SK-N-SH (cell line): Measurements from ENCODE around the gene HGS. TPM values are rescaled to one million over a fixed set of nuclear protein-coding genes. Genes with fewer than 3 reads are reported as not detected.

ENCODE experiments used
- CTCF ChIA-PET: fragments of 300-600, 350-600 bp; formaldehyde crosslinking; extraction: SDS; loops from one replicate; lab custom pipeline; 2021; lab: Yijun Ruan, JAX
- POLR2A ChIA-PET: fragments of 350-600 bp; sonication (Branson Sonifier 250); formaldehyde crosslinking; extraction: SDS; loops from one replicate; lab custom pipeline; 2020; ENCODE audit warnings: antibody characterized with exemption, inconsistent platforms; lab: Yijun Ruan, JAX
- DNase-seq: peaks from one replicate; pipeline ENCODE4 v3.0.0; 2012
- H2AFZ ChIP-seq: fragments of 200-600 bp; sonication (generic); 2 replicates; pipeline ENCODE4 v1.8.1; 2016; ENCODE audit warnings: antibody characterized with exemption, mild to moderate bottlenecking, low read depth
- H3F3A ChIP-seq: fragments of 200-600 bp; sonication (generic); replicated peaks from 2 replicates; pipeline ENCODE3; 2016; ENCODE audit warnings: antibody characterized with exemption, mild to moderate bottlenecking; ENCODE audit not compliant: insufficient read depth
- H3K27ac ChIP-seq, 2 experiments: fragments of 200-500 bp in 1 of 2; fragments of 200-600 bp in 1 of 2; sonication (Bioruptor generic) in 1 of 2; sonication (generic), shearing (Covaris generic) in 1 of 2; 2 replicates each; pipeline versions ENCODE4 v1.5.1 to v1.6.1; 2014 to 2016; ENCODE audit warnings: low read depth in 2 of 2, inconsistent platforms in 1 of 2, low read length in 1 of 2, mild to moderate bottlenecking in 1 of 2, mixed read lengths in 1 of 2
- H3K27me3 ChIP-seq: fragments of 200-600 bp; sonication (generic), shearing (Covaris generic); 2 replicates; pipeline ENCODE4 v1.6.1; 2016; ENCODE audit warnings: mixed run types; ENCODE audit not compliant: insufficient read depth
- H3K36me3 ChIP-seq, 2 experiments: fragments of 200-500 bp in 1 of 2; fragments of 200-600 bp in 1 of 2; sonication (Bioruptor generic) in 1 of 2; sonication (generic) in 1 of 2; replicated peaks in 1 of 2; 2 replicates each; pipeline versions ENCODE3 to v1.5.1; 2014 to 2016; ENCODE audit warnings: low read length in 1 of 2, mild to moderate bottlenecking in 1 of 2; ENCODE audit not compliant: insufficient read depth in 2 of 2, control insufficient read depth in 1 of 2
- H3K4me1 ChIP-seq, 2 experiments: fragments of 200-500 bp in 1 of 2; fragments of 200-600 bp in 1 of 2; sonication (Bioruptor generic) in 1 of 2; sonication (generic), shearing (Covaris generic) in 1 of 2; 2 replicates each; pipeline versions ENCODE4 v1.5.1 to v1.6.1; 2014 to 2016; ENCODE audit warnings: low read depth in 1 of 2, low read length in 1 of 2, mixed run types in 1 of 2; ENCODE audit not compliant: insufficient read depth in 2 of 2, control insufficient read depth in 1 of 2
- H3K4me2 ChIP-seq: fragments of 200-600 bp; sonication (generic), shearing (Covaris generic); 2 replicates; pipeline ENCODE4 v1.6.1; 2017; ENCODE audit warnings: mixed run types
- H3K4me3 ChIP-seq, 2 experiments: fragments of 200-500 bp in 1 of 2; fragments of 200-600 bp in 1 of 2; sonication (Bioruptor generic) in 1 of 2; sonication (generic), shearing (Covaris generic) in 1 of 2; 2 replicates each; pipeline versions ENCODE4 v1.5.1 to v1.8.1; 2014 to 2016; ENCODE audit warnings: low read depth in 2 of 2, inconsistent platforms in 1 of 2, low read length in 1 of 2, mild to moderate bottlenecking in 1 of 2, mixed read lengths in 1 of 2, moderate library complexity in 1 of 2
- H3K79me2 ChIP-seq: fragments of 200-600 bp; sonication (generic); 2 replicates; pipeline ENCODE4 v1.8.1; 2017; ENCODE audit warnings: mild to moderate bottlenecking; ENCODE audit not compliant: insufficient read depth
- H3K9ac ChIP-seq: fragments of 200-600 bp; sonication (generic); 2 replicates; pipeline ENCODE4 v1.6.1; 2017; ENCODE audit warnings: mixed run types
- H3K9me2 ChIP-seq: fragments of 200-600 bp; sonication (generic); 2 replicates; pipeline ENCODE4 v1.6.1; 2017; ENCODE audit warnings: mixed run types
- H3K9me3 ChIP-seq: fragments of 200-600 bp; sonication (generic); 2 replicates; pipeline ENCODE4 v1.6.1; 2017; ENCODE audit warnings: mixed run types, mild to moderate bottlenecking, moderate library complexity
- H4K20me1 ChIP-seq: fragments of 200-600 bp; sonication (generic); 2 replicates; pipeline ENCODE4 v1.6.1; 2017; ENCODE audit warnings: mild to moderate bottlenecking, mixed run types; ENCODE audit not compliant: insufficient read depth
- EP300 ChIP-seq, 2 experiments: IDR thresholded peaks; 2 replicates each; pipeline versions ENCODE4 v1.4.0 to v1.6.1; 2012; ENCODE audit warnings: borderline replicate concordance in 1 of 2, low read depth in 1 of 2, low read length in 1 of 2
- GATA2 ChIP-seq: sonication (generic); formaldehyde crosslinking; IDR thresholded peaks from 2 replicates; pipeline ENCODE4 v1.5.0; 2020; ENCODE audit warnings: mild to moderate bottlenecking, missing genetic modification reagents
- IRF3 ChIP-seq: fragments of 150-350 bp; IDR thresholded peaks from 2 replicates; pipeline ENCODE4 v1.6.1; 2016; ENCODE audit warnings: mild to moderate bottlenecking, low read depth, low read length
- NFIC ChIP-seq: IDR thresholded peaks from 2 replicates; pipeline ENCODE4 v1.4.0; 2012; ENCODE audit warnings: borderline replicate concordance
- POLR2AphosphoS5 ChIP-seq: IDR thresholded peaks from 2 replicates; pipeline ENCODE4 v1.6.1; 2012; ENCODE audit warnings: low read depth, low read length
- REST ChIP-seq: IDR thresholded peaks from 2 replicates; pipeline ENCODE4 v1.6.1; 2012; ENCODE audit warnings: mild to moderate bottlenecking, low read depth, low read length, moderate library complexity
- RFX5 ChIP-seq: IDR thresholded peaks from 2 replicates; pipeline ENCODE4 v1.6.1; 2012; ENCODE audit warnings: mild to moderate bottlenecking, improper control_type of control experiment, low read length
- TCF12 ChIP-seq: IDR thresholded peaks from 2 replicates; pipeline ENCODE4 v1.4.0; 2012
- TEAD4 ChIP-seq: IDR thresholded peaks from 2 replicates; pipeline ENCODE4 v1.4.0; 2012; ENCODE audit warnings: mild to moderate bottlenecking, borderline replicate concordance; ENCODE audit not compliant: insufficient read depth
- YY1 ChIP-seq: IDR thresholded peaks from 2 replicates; pipeline ENCODE4 v1.4.0; 2012; ENCODE audit warnings: low read depth, mild to moderate bottlenecking
- WGBS: methylation state at CpG from one replicate; pipeline ENCODE4 v1.1.6; 2017; ENCODE audit warnings: low lambda C conversion rate; 5-methylcytosine and 5-hydroxymethylcytosine counted together
- polyA plus RNA-seq, 3 experiments: library from polyadenylated mRNA; depleted of rRNA; stranded (reverse); fragments of >200 nt; gene quantifications; 2 replicates each; pipeline ENCODE4 v1.2.3, GENCODE V29; 2012
- TF ChIP-seq, protein P1 (sequence below): fragments of 150-350 bp; IDR thresholded peaks from 2 replicates; pipeline ENCODE4 v1.6.1; 2017; ENCODE audit warnings: antibody characterized with exemption, low read length, low read depth, borderline replicate concordance

HGS gene
- polyA plus RNA-seq, 1 of the 3 experiments (the other 2 are of a cell fraction) = 192 TPM

- no peaks in the 10 kb centered on the region for H3K27me3 ChIP-seq
- H3K9me2 ChIP-seq = no peaks in the 10 kb centered on the region
- WGBS = 96% methylated on average over 19 of the region's 20 CpGs
- H4K20me1 ChIP-seq = peaks cover 72% of the 10 kb centered on the region
- CTCF ChIA-PET = interaction anchor here (1.8 kb wide), 1 partner anchor 10 kb away, joined by 8 read pairs; no protein-coding TSS in a partner anchor
- POLR2A ChIA-PET = no interaction called here
- H3K36me3 ChIP-seq = peaks cover 55 to 64% of the 10 kb centered on the region in 2 experiments
- H3K4me3 ChIP-seq = no peak overlapping the region
- H3F3A ChIP-seq = peaks cover 14% of the 10 kb centered on the region
- H2AFZ ChIP-seq = no peak overlapping the region
- H3K27ac ChIP-seq = no peak overlapping the region
- peaks cover 96% of the 10 kb centered on the region for H3K79me2 ChIP-seq
- peaks cover 19 to 21% of the 10 kb centered on the region in 2 experiments; a peak in 3 of 4 replicates for H3K4me1 ChIP-seq
- H3K9me3 ChIP-seq = no peaks in the 10 kb centered on the region
- TF ChIP-seq, protein P1, sequence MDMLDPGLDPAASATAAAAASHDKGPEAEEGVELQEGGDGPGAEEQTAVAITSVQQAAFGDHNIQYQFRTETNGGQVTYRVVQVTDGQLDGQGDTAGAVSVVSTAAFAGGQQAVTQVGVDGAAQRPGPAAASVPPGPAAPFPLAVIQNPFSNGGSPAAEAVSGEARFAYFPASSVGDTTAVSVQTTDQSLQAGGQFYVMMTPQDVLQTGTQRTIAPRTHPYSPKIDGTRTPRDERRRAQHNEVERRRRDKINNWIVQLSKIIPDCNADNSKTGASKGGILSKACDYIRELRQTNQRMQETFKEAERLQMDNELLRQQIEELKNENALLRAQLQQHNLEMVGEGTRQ = no peak
- TF ChIP-seq TCF12 = no peak
- no peak for TF ChIP-seq NFIC
- no peak for TF ChIP-seq REST
- TF ChIP-seq YY1 = no peak
- TF ChIP-seq GATA2 (CRISPR knock-in tag) = no peak
- TF ChIP-seq TEAD4 = no peak
- no peak for TF ChIP-seq POLR2AphosphoS5
- TF ChIP-seq EP300 (IDR thresholded peaks at IDR 0.05; ENCODE audit: borderline replicate concordance in 1 of 2, low read depth in 1 of 2, low read length in 1 of 2) = no peak
- TF ChIP-seq IRF3 = no peak
- no peak for TF ChIP-seq RFX5
- H3K9ac ChIP-seq = no peak overlapping the region; the same call in 1 of the 2 replicates
- H3K4me2 ChIP-seq = no peak overlapping the region
- DNase-seq = no peak
Observed at GRCh38 chr17:81686614-81687013, 2.8 kb downstream of the HGS start.
